PC-3 (cell line): ENCODE data around the gene C14orf119.

Experiments used
- EZH2 ChIP-seq: fragments of 300-600 bp; sonication (generic); IDR thresholded peaks from one replicate; pipeline ENCODE4 v1.6.1; 2017; ENCODE audit warnings: antibody characterized with exemption, mild to moderate bottlenecking, low read length; ENCODE audit not compliant: unreplicated experiment
- TF ChIP-seq, protein P1 (sequence below): fragments of 300-600 bp; sonication (generic); conservative IDR thresholded peaks from 2 replicates; pipeline ENCODE4 v1.5.1; 2017; ENCODE audit warnings: antibody characterized with exemption, low read depth, mild to moderate bottlenecking, low read length

DNA sequence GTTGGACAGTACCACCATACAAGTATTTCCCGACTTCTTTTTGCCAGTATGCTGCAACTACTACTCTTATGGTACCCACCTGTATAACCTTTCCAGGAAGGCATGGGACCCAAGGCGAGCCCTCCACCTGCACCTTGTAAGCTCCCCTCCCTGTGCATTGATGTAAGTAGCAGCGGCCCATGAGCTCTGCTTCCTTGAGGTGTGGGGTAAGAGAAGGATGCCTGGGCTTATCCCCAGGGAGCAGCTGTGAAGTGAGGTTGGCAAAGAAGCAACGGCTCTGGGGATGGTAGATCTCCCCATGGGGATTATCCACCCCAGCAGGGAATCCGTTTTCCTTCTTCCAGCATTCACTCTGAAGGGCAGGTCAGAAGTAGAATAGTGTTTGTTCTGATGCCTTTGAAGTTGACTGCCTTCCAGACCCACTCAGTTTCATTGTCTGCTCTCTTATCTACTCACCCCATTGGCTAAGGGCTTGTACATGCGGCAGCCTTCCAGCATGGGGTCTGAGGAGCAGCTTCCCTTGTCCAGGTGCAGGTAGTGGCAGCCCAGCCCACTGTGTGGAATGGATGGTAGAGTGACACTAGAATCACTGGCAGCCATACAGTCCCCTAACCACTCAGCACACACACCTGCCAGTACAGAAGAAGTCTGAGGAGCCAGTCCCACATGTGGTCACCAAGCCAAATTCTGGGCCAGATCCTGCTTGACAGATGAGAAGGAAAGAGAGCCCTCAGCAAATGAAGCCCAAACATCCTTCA lies 6.1 kb downstream of the C14orf119 start:
- TF ChIP-seq EZH2 = no peak
- TF ChIP-seq, protein P1, sequence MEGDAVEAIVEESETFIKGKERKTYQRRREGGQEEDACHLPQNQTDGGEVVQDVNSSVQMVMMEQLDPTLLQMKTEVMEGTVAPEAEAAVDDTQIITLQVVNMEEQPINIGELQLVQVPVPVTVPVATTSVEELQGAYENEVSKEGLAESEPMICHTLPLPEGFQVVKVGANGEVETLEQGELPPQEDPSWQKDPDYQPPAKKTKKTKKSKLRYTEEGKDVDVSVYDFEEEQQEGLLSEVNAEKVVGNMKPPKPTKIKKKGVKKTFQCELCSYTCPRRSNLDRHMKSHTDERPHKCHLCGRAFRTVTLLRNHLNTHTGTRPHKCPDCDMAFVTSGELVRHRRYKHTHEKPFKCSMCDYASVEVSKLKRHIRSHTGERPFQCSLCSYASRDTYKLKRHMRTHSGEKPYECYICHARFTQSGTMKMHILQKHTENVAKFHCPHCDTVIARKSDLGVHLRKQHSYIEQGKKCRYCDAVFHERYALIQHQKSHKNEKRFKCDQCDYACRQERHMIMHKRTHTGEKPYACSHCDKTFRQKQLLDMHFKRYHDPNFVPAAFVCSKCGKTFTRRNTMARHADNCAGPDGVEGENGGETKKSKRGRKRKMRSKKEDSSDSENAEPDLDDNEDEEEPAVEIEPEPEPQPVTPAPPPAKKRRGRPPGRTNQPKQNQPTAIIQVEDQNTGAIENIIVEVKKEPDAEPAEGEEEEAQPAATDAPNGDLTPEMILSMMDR = no peak
